Gastrocnemius medialis (tissue), 4 donors: Measurements from ENCODE around the gene PROZ. TPM values are rescaled to one million over a fixed set of nuclear protein-coding genes. Genes with fewer than 3 reads are reported as not detected.

Source experiments
- ATAC-seq, 2 donors: fragments of 150-250 bp; one replicate each; pipeline ENCODE4 v1.9.1; 2016
- DNase-seq, 2 donors: peaks; one replicate each; pipeline ENCODE4 v3.0.0-alpha.2; 2019
- H3K27ac ChIP-seq, 4 donors: fragments of 200-600 bp; sonication (generic); 1 replicate in 1 of 4; 2 replicates in 3 of 4; pipeline ENCODE4 v1.5.1; 2016 to 2018; ENCODE audit warnings: mild to moderate bottlenecking in 2 of 4, moderate library complexity in 1 of 4
- H3K27me3 ChIP-seq, 3 donors: fragments of 200-600 bp; sonication (generic) in 2 of 3; 1 replicate in 1 of 3; 2 replicates in 2 of 3; pipeline versions ENCODE4 v1.5.1 to v1.6.0; 2016 to 2019; ENCODE audit warnings: mild to moderate bottlenecking in 1 of 3, moderate library complexity in 1 of 3
- H3K36me3 ChIP-seq, 2 donors: fragments of 200-600 bp; sonication (generic) in 1 of 2; one replicate each; pipeline ENCODE4 v1.5.1; 2017 to 2018
- H3K4me1 ChIP-seq, 2 donors: fragments of 200-600 bp; sonication (generic) in 1 of 2; one replicate each; pipeline ENCODE4 v1.5.1; 2016 to 2017; ENCODE audit warnings: mild to moderate bottlenecking in 2 of 2
- H3K4me3 ChIP-seq, 4 donors: fragments of 200-600 bp; sonication (generic) in 3 of 4; 1 replicate in 1 of 4; 2 replicates in 3 of 4; pipeline ENCODE4 v1.5.1; 2016 to 2019; ENCODE audit warnings: mild to moderate bottlenecking in 2 of 4
- H3K9me3 ChIP-seq, 3 donors: fragments of 200-600 bp; sonication (generic) in 2 of 3; 1 replicate in 1 of 3; 2 replicates in 2 of 3; pipeline ENCODE4 v1.5.1; 2016 to 2019
- POLR2A ChIP-seq, 2 donors: fragments of 450-650 bp; IDR thresholded peaks; one replicate each; pipeline ENCODE4 v1.6.1; 2017; ENCODE audit warnings: antibody characterized with exemption in 2 of 2, mild to moderate bottlenecking in 2 of 2, moderate library complexity in 2 of 2
- in situ Hi-C, 4 donors: fragments of 200-750 bp; cut with MboI; loops; one replicate each; pipeline versions ENCODE4 v1.15.0 to v1.8.0; 2017; ENCODE audit warnings: low sequenced_read_pairs in 4 of 4
- intact Hi-C: fragments of 100-400 bp; cut with DNase I; formaldehyde crosslinking; loops from one replicate; pipeline ENCODE4 v1.15.1; 2023; ENCODE audit warnings: low total_unique reads
- total RNA-seq, 4 donors: library from RNA; depleted of rRNA; stranded (reverse); fragments of >200 nt; gene quantifications; one replicate each; pipeline versions ENCODE4 v1.1.0 to v1.2.3, GENCODE V29; 2016
- TF ChIP-seq, protein P1 (sequence below), 5 experiments: fragments of 450-650 bp in 3 of 5; fragments of 200-600 bp in 2 of 5; sonication (generic) in 2 of 5; IDR thresholded peaks in 4 of 5; conservative IDR thresholded peaks in 1 of 5; 1 replicate in 4 of 5; 2 replicates in 1 of 5; pipeline ENCODE4 v1.5.1; 2016 to 2019; ENCODE audit warnings: antibody characterized with exemption in 5 of 5, mild to moderate bottlenecking in 3 of 5, moderate library complexity in 3 of 5

Gene PROZ
- total RNA-seq, 4 donors from 2014 or later, result not detected

DNA sequence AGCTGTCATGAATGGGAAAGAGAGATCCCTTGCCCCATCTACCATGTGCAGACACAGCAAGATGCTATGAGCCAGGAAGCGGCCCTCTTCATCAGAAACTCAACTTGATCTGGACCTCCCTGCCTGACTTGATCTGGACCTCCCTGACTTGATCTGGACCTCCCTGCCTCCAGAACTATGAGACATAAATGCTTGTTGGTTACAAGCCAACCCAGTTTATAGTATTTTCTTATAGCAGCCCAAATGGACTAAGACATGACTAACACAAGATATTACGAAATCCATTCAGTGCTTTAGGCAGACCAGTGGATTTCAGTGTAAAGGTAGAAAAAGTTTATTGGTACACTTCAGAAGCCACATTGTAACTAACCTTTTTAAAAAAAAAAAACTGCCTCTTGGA lies 34.5 kb downstream of the PROZ start:
- H3K4me3 ChIP-seq, result no peak overlapping the region
- in situ Hi-C loops, result no loop called here
- ATAC-seq (no peak), DNase-seq (no peak)
- H3K36me3 ChIP-seq, result peaks cover 0 to 80% of the 10 kb centered on the region in 2 donors
- no peaks in the 10 kb centered on the region for H3K9me3 ChIP-seq
- TF ChIP-seq, protein P1, sequence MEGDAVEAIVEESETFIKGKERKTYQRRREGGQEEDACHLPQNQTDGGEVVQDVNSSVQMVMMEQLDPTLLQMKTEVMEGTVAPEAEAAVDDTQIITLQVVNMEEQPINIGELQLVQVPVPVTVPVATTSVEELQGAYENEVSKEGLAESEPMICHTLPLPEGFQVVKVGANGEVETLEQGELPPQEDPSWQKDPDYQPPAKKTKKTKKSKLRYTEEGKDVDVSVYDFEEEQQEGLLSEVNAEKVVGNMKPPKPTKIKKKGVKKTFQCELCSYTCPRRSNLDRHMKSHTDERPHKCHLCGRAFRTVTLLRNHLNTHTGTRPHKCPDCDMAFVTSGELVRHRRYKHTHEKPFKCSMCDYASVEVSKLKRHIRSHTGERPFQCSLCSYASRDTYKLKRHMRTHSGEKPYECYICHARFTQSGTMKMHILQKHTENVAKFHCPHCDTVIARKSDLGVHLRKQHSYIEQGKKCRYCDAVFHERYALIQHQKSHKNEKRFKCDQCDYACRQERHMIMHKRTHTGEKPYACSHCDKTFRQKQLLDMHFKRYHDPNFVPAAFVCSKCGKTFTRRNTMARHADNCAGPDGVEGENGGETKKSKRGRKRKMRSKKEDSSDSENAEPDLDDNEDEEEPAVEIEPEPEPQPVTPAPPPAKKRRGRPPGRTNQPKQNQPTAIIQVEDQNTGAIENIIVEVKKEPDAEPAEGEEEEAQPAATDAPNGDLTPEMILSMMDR (IDR thresholded peaks at IDR 0.05 in 4 of 5, conservative IDR thresholded peaks at IDR 0.05 in 1 of 5), result no peak
- TF ChIP-seq POLR2A (IDR thresholded peaks at IDR 0.05), result no peak
- no peaks in the 10 kb centered on the region for H3K27me3 ChIP-seq
- no peak overlapping the region for H3K27ac ChIP-seq
- intact Hi-C loops, result loop anchor here (10.0 kb wide), 1 partner anchor 258 kb away; no protein-coding TSS in a partner anchor
- no peaks in the 10 kb centered on the region for H3K4me1 ChIP-seq

DNA sequence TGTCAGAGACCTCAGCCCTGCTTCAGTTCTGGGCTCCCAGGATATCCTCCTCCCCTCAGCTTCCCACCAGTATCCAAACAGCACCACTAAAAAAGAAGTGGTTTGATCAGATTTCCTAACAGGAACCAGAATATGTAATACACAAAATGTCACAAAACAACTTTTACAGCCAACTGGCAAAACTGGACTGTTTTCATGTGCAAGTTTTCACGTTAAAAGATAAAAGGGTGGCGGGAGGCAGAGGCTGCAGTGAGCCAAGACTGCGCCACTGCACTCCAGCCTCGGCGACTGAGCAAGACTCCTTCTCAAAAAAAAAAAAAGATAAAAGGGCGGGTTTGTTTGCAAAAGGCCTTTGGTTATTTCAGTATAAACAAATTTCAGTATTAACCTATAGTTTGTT lies 36.9 kb downstream of the PROZ start:
- H3K4me1 ChIP-seq, result no peaks in the 10 kb centered on the region
- no peaks in the 10 kb centered on the region for H3K9me3 ChIP-seq
- TF ChIP-seq, protein P1 (IDR thresholded peaks at IDR 0.05 in 4 of 5, conservative IDR thresholded peaks at IDR 0.05 in 1 of 5), result no peak
- TF ChIP-seq POLR2A (IDR thresholded peaks at IDR 0.05), result no peak
- peaks cover 0 to 86% of the 10 kb centered on the region in 2 donors for H3K36me3 ChIP-seq
- no peak overlapping the region for H3K4me3 ChIP-seq
- in situ Hi-C loops, result no loop called here
- intact Hi-C loops, result loop anchor here (10.0 kb wide), 1 partner anchor 261 kb away; no protein-coding TSS in a partner anchor
- H3K27me3 ChIP-seq, result no peaks in the 10 kb centered on the region
- no peak overlapping the region for H3K27ac ChIP-seq
- DNase-seq (no peak), ATAC-seq (no peak)

DNA sequence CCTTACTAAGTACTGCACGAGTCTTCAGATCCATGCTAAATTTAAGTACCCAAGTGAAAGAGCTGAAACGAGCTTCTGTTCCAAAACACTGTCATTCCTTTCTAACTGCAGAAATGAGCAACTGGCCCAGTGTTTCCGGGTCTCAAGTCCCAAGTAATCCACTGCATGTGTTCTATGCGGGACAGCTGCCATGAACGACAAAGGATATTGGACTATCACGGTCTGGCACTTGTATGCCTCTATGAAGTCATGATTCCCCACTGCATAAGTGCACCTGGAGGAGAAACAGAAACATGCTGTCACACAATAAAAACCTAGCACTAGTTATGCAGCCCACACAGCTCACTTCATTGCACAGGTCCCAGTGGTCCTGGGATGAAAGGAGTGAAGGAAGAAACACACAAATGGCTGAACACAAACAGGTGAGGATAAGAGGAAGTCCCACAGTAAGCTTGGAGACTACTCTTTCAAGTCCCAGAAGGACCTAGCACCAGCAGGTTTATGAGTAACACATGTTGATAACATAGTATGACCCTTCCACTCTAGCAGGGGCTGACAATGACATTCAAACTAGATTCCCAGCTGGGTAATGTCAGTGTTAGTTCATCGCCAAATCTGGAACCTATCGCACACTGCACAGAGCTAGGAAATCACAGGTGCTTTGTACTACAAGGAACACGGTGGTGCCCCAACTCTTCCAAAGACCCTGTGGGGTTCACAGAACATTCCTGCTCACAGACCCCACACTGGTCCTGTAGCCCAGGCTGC lies 38.7 kb downstream of the PROZ start:
- Histone ChIP-seq H3K9me3 (no peaks in the 10 kb centered on the region), H3K4me3 (no peak overlapping the region), H3K4me1 (no peaks in the 10 kb centered on the region), H3K27me3 (no peaks in the 10 kb centered on the region), H3K36me3 (peaks cover 0 to 76% of the 10 kb centered on the region in 2 donors), H3K27ac (no peak overlapping the region)
- DNase-seq (no peak), ATAC-seq (no peak)
- in situ Hi-C loops (no loop called here), intact Hi-C loops (loop anchor here (10.0 kb wide), 1 partner anchor 262 kb away; no protein-coding TSS in a partner anchor)
- TF ChIP-seq, protein P1 (IDR thresholded peaks at IDR 0.05 in 4 of 5, conservative IDR thresholded peaks at IDR 0.05 in 1 of 5), result no peak
- no peak for TF ChIP-seq POLR2A (IDR thresholded peaks at IDR 0.05)

DNA sequence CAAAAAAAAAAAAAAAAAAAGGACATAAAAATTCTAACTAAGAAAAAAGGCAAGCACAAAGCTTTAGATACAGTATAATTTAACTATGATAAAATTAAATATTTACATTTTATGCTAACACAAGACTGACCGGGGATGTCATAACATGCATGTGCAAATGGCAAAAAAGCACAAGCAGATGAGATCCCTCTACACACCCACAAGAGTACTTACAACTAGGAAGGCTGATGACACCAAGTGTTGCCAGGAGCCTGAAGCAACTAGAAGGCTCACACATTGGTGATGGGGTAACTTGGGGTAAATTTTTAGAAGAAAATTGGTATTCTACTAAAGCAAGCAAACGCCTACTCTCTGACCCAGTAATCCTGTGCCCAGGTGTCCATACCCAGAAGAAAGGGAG lies 43.4 kb downstream of the PROZ start:
- in situ Hi-C loops, result no loop called here
- Histone ChIP-seq H3K27me3 (no peaks in the 10 kb centered on the region), H3K4me3 (no peak overlapping the region), H3K27ac (no peak overlapping the region), H3K9me3 (no peaks in the 10 kb centered on the region), H3K4me1 (peaks cover 28 to 36% of the 10 kb centered on the region in 2 donors), H3K36me3 (peaks cover 0 to 35% of the 10 kb centered on the region in 2 donors)
- ATAC-seq, result no peak
- DNase-seq, result no peak
- TF ChIP-seq POLR2A (IDR thresholded peaks at IDR 0.05), result no peak
- TF ChIP-seq, protein P1 (IDR thresholded peaks at IDR 0.05 in 4 of 5, conservative IDR thresholded peaks at IDR 0.05 in 1 of 5), result no peak
- intact Hi-C loops, result no loop called here
